Kidney glomerular epithelial cell (primary cell): ENCODE data around the gene VEGFA.

Experiments
- DNase-seq: peaks from one replicate; lab custom pipeline; 2025; lab: John Stamatoyannopoulos, UW

The VEGFA gene

GRCh38 chr6:43785220-43785752, 15.3 kb downstream of the VEGFA start:
- DNase-seq = no peak

GRCh38 chr6:43785904-43786303, 15.9 kb downstream of the VEGFA start:
- no peak for DNase-seq

- DNase-seq = no peak
These were observed 16.8 kb downstream of the VEGFA start for GRCh38 chr6:43786664-43787329.

GRCh38 chr6:43788301-43788700, 18.3 kb downstream of the VEGFA start:
- DNase-seq = no peak

- DNase-seq = no peak
These were observed 19.4 kb downstream of the VEGFA start for GRCh38 chr6:43789447-43789846.

- no peak for DNase-seq
These were observed 20.0 kb downstream of the VEGFA start for GRCh38 chr6:43790031-43790430.

- no peak for DNase-seq
These were observed 21.9 kb downstream of the VEGFA start for GRCh38 chr6:43791745-43792422.

GRCh38 chr6:43793154-43793874, 23.3 kb downstream of the VEGFA start:
- DNase-seq = no peak

GRCh38 chr6:43793875-43794242, 23.8 kb downstream of the VEGFA start:
- DNase-seq = no peak

GRCh38 chr6:43795421-43795820, 25.4 kb downstream of the VEGFA start:
- DNase-seq = no peak

- no peak for DNase-seq
These were observed 26.2 kb downstream of the VEGFA start for GRCh38 chr6:43796168-43796567.

- no peak for DNase-seq
These were observed 27.2 kb downstream of the VEGFA start for GRCh38 chr6:43796903-43797890.

GRCh38 chr6:43797919-43798318, 27.9 kb downstream of the VEGFA start:
- no peak for DNase-seq

- peak; percentile 21 for DNase-seq
These were observed 28.9 kb downstream of the VEGFA start for GRCh38 chr6:43798688-43799444.

GRCh38 chr6:43799551-43800297, 29.7 kb downstream of the VEGFA start:
- no peak for DNase-seq

- DNase-seq = no peak
These were observed 30.2 kb downstream of the VEGFA start for GRCh38 chr6:43800298-43800623.

- DNase-seq = no peak
These were observed 30.9 kb downstream of the VEGFA start for GRCh38 chr6:43800746-43801494.

- DNase-seq = no peak
These were observed 31.6 kb downstream of the VEGFA start for GRCh38 chr6:43801495-43802181.
